ENCODE data around the gene UST. TPM values are rescaled to one million over a fixed set of nuclear protein-coding genes. Genes with fewer than 3 reads are reported as not detected.

The UST gene
- total RNA-seq, 1 experiment from 2014 or later, result 6.1 TPM

- Histone ChIP-seq H3K9ac (ENCODE audit: low read length) (no peak overlapping the region), H3K4me2 (ENCODE audit: low read length) (no peak overlapping the region), H3K9me3 (ENCODE audit: control insufficient read depth in 1 of 2, insufficient read depth in 1 of 2, low read depth in 1 of 2, low read length in 2 of 2) (no peaks in the 10 kb centered on the region), H3K4me1 (ENCODE audit: control insufficient read depth in 1 of 2, insufficient read depth in 2 of 2, low read length in 2 of 2) (no peaks in the 10 kb centered on the region), H4K20me1 (ENCODE audit: insufficient read depth) (no peaks in the 10 kb centered on the region), H2AFZ (ENCODE audit: low read depth, low read length, poor library complexity, severe bottlenecking) (no peak overlapping the region), H3K9me2 (ENCODE audit: insufficient read depth) (no peaks in the 10 kb centered on the region), H3K36me3 (ENCODE audit: control insufficient read depth in 1 of 2, insufficient read depth in 2 of 2, low read length in 2 of 2) (no peaks in the 10 kb centered on the region), H3K27ac (ENCODE audit: low read depth, low read length) (no peak overlapping the region), H3K27me3 (ENCODE audit: insufficient read depth, low read length) (no peaks in the 10 kb centered on the region), H3K4me3 (replicated peaks in 1 of 2; ENCODE audit: low read depth in 1 of 2, low read length in 2 of 2) (no peak overlapping the region), H3K79me2 (ENCODE audit: insufficient read depth, low read length) (no peaks in the 10 kb centered on the region)
- BruUV-seq (replicated peaks), result no TSS peak
- no peak for TF ChIP-seq ATF3 (IDR thresholded peaks at IDR 0.05)
- no peak for TF ChIP-seq POLR2A (IDR thresholded peaks at IDR 0.05; ENCODE audit: borderline replicate concordance, extremely low read depth, insufficient read depth, insufficient read length)
- TF ChIP-seq, protein P1, sequence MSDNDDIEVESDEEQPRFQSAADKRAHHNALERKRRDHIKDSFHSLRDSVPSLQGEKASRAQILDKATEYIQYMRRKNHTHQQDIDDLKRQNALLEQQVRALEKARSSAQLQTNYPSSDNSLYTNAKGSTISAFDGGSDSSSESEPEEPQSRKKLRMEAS (IDR thresholded peaks at IDR 0.05), result no peak
- POLR2A ChIA-PET, result no interaction called here
- RAD21 ChIA-PET (ENCODE audit: low non-redundant PET in 1 of 2, low total read pairs in 2 of 2, uncharacterized antibody in 2 of 2, unreplicated experiment in 2 of 2), result no interaction called here
- DNase-seq (ENCODE audit: low read depth, low spot score) (no peak), ATAC-seq (no peak)
- intact Hi-C loops (cut with micrococcal nuclease), result no loop called here
- CTCF ChIA-PET, result no interaction called here
These were observed 67.4 kb downstream of the UST start for GRCh38 chr6:148814082-148814790.

DNA sequence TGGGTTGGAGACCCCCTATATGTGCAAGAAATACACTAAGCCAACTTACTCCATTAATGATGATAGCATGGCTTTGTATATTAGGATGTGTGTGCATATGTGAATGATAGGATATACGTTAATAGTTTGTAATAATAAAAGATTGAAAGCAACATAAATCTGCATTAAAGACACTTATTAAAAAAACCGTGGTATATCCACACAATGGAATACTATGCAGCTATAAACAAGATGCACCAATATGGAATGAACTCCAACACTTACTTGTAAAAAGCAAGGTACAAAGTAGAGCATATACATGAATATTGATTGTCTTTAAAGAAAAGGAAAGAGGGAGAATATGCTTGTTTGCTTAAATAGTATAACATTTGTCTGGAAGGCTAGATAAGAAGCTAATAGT lies 68.0 kb downstream of the UST start:
- TF ChIP-seq, protein P2, sequence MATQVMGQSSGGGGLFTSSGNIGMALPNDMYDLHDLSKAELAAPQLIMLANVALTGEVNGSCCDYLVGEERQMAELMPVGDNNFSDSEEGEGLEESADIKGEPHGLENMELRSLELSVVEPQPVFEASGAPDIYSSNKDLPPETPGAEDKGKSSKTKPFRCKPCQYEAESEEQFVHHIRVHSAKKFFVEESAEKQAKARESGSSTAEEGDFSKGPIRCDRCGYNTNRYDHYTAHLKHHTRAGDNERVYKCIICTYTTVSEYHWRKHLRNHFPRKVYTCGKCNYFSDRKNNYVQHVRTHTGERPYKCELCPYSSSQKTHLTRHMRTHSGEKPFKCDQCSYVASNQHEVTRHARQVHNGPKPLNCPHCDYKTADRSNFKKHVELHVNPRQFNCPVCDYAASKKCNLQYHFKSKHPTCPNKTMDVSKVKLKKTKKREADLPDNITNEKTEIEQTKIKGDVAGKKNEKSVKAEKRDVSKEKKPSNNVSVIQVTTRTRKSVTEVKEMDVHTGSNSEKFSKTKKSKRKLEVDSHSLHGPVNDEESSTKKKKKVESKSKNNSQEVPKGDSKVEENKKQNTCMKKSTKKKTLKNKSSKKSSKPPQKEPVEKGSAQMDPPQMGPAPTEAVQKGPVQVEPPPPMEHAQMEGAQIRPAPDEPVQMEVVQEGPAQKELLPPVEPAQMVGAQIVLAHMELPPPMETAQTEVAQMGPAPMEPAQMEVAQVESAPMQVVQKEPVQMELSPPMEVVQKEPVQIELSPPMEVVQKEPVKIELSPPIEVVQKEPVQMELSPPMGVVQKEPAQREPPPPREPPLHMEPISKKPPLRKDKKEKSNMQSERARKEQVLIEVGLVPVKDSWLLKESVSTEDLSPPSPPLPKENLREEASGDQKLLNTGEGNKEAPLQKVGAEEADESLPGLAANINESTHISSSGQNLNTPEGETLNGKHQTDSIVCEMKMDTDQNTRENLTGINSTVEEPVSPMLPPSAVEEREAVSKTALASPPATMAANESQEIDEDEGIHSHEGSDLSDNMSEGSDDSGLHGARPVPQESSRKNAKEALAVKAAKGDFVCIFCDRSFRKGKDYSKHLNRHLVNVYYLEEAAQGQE (IDR thresholded peaks at IDR 0.05; ENCODE audit: low read depth), result no peak
- Histone ChIP-seq H3K4me1 (ENCODE audit: control insufficient read depth in 1 of 2, insufficient read depth in 2 of 2, low read length in 2 of 2) (no peaks in the 10 kb centered on the region), H3K79me2 (ENCODE audit: insufficient read depth, low read length) (no peaks in the 10 kb centered on the region), H3K36me3 (ENCODE audit: control insufficient read depth in 1 of 2, insufficient read depth in 2 of 2, low read length in 2 of 2) (no peaks in the 10 kb centered on the region), H3K4me3 (replicated peaks in 1 of 2; ENCODE audit: low read depth in 1 of 2, low read length in 2 of 2) (no peak overlapping the region), H3K9me3 (ENCODE audit: control insufficient read depth in 1 of 2, insufficient read depth in 1 of 2, low read depth in 1 of 2, low read length in 2 of 2) (no peaks in the 10 kb centered on the region), H3K9me2 (ENCODE audit: insufficient read depth) (no peaks in the 10 kb centered on the region), H3K27me3 (ENCODE audit: insufficient read depth, low read length) (no peaks in the 10 kb centered on the region), H4K20me1 (ENCODE audit: insufficient read depth) (no peaks in the 10 kb centered on the region), H3K9ac (ENCODE audit: low read length) (no peak overlapping the region), H3K4me2 (ENCODE audit: low read length) (no peak overlapping the region), H2AFZ (ENCODE audit: low read depth, low read length, poor library complexity, severe bottlenecking) (no peak overlapping the region), H3K27ac (ENCODE audit: low read depth, low read length) (no peak overlapping the region)
- ATAC-seq (no peak), DNase-seq (ENCODE audit: low read depth, low spot score) (no peak)
- no TSS peak for BruUV-seq (replicated peaks)
- POLR2A ChIA-PET, result no interaction called here
- CTCF ChIA-PET, result no interaction called here
- RAD21 ChIA-PET (ENCODE audit: low non-redundant PET in 1 of 2, low total read pairs in 2 of 2, uncharacterized antibody in 2 of 2, unreplicated experiment in 2 of 2), result no interaction called here
- intact Hi-C loops (cut with micrococcal nuclease), result no loop called here
